ENCODE data around the gene PBX1.

GRCh38 chr1:164693564-164694359 lies 134.8 kb downstream of the PBX1 start:
- TF ChIP-seq CTCF (IDR thresholded peaks at IDR 0.05) (no peak), POLR2AphosphoS5 (IDR thresholded peaks at IDR 0.05) (no peak)
